Right lobe of liver (tissue), 4 donors: ENCODE results near the gene COG3.

Experiments
- POLR2A ChIP-seq: fragments of 450-650 bp; IDR thresholded peaks from one replicate; pipeline ENCODE4 v1.6.1; 2017; ENCODE audit warnings: antibody characterized with exemption, mild to moderate bottlenecking
- TF ChIP-seq, protein P1 (sequence below), 4 donors: fragments of 200-600 bp in 3 of 4; fragments of 450-650 bp in 1 of 4; IDR thresholded peaks; one replicate each; pipeline versions ENCODE4 v1.5.1 to v1.8.0; 2016 to 2022; ENCODE audit warnings: antibody characterized with exemption in 4 of 4, mild to moderate bottlenecking in 2 of 4
- donor health status: DM: no; HTN: no; CAD: no.
- donor health status: DM: no; HTN: no; CAD: no.
- donor health status: DM: no; HTN: yes; CAD: no.

DNA sequence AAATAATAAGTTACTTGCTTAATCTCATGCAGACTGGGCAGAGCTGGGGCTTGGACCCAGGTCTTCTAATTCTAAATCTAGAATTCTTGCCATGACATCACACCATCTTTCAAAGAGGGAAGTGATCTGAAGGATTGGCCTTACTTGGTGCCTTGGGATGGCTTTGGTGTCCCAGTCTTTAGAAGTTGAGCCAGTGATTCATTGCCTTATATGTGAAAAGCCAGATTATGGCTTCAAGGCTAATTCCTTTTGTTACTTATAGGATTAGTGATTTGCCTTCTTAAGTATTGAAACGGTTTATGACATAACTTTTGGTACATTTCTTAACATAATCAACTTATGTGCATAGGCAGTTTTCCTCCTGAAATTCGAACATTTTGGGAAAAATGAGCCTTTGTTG is 14.9 kb downstream of the COG3 start:
- TF ChIP-seq, protein P1, sequence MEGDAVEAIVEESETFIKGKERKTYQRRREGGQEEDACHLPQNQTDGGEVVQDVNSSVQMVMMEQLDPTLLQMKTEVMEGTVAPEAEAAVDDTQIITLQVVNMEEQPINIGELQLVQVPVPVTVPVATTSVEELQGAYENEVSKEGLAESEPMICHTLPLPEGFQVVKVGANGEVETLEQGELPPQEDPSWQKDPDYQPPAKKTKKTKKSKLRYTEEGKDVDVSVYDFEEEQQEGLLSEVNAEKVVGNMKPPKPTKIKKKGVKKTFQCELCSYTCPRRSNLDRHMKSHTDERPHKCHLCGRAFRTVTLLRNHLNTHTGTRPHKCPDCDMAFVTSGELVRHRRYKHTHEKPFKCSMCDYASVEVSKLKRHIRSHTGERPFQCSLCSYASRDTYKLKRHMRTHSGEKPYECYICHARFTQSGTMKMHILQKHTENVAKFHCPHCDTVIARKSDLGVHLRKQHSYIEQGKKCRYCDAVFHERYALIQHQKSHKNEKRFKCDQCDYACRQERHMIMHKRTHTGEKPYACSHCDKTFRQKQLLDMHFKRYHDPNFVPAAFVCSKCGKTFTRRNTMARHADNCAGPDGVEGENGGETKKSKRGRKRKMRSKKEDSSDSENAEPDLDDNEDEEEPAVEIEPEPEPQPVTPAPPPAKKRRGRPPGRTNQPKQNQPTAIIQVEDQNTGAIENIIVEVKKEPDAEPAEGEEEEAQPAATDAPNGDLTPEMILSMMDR (IDR thresholded peaks at IDR 0.05): no peak
- no peak for TF ChIP-seq POLR2A
